HFFc6 (cell line): ENCODE results near the gene C10orf90. TPM values are rescaled to one million over a fixed set of nuclear protein-coding genes. Genes with fewer than 3 reads are reported as not detected.
A peak's percentile ranks its signal among the peaks of the same experiment; 100 is the strongest.

ENCODE experiments used
- DNase-seq: peaks from one replicate; pipeline ENCODE4 v3.0.0-alpha.2; 2018
- H3K27ac Mint-ChIP-seq: 2 replicates; pipeline ENCODE4 v1.8.0; 2020; ENCODE audit warnings: mild to moderate bottlenecking, mixed read lengths
- H3K27me3 Mint-ChIP-seq: 2 replicates; pipeline ENCODE4 v1.8.0; 2021; ENCODE audit warnings: mild to moderate bottlenecking, moderate library complexity, mixed read lengths; ENCODE audit not compliant: insufficient read depth
- H3K36me3 Mint-ChIP-seq: 2 replicates; pipeline ENCODE4 v1.8.0; 2021; ENCODE audit warnings: low read depth, mixed read lengths
- H3K4me1 Mint-ChIP-seq: 2 replicates; pipeline ENCODE4 v1.8.0; 2020; ENCODE audit warnings: low read depth, mixed read lengths
- H3K4me3 Mint-ChIP-seq: 2 replicates; pipeline ENCODE4 v1.8.0; 2020; ENCODE audit warnings: mild to moderate bottlenecking, moderate library complexity, mixed read lengths
- H3K9me3 Mint-ChIP-seq: 2 replicates; pipeline ENCODE4 v1.8.0; 2020; ENCODE audit warnings: mild to moderate bottlenecking, mixed read lengths
- total RNA-seq, 6 experiments: library from RNA; stranded (reverse); fragmentation: NEBNext Ultra II Directional; extraction: Animal tissue kit (Norgen Biotek cat#: 25700); gene quantifications; 2 replicates in 1 of 6; 3 replicates in 5 of 6; pipeline ENCODE4 v1.2.3, GENCODE V29; 2021
- TF ChIP-seq, protein P1 (sequence below): fragments of 200-600 bp; sonication (generic); IDR thresholded peaks from 2 replicates; pipeline ENCODE4 v1.5.0; 2021; ENCODE audit warnings: antibody characterized with exemption, mild to moderate bottlenecking

The C10orf90 gene
- total RNA-seq, 6 experiments from 2014 or later: not detected

DNA sequence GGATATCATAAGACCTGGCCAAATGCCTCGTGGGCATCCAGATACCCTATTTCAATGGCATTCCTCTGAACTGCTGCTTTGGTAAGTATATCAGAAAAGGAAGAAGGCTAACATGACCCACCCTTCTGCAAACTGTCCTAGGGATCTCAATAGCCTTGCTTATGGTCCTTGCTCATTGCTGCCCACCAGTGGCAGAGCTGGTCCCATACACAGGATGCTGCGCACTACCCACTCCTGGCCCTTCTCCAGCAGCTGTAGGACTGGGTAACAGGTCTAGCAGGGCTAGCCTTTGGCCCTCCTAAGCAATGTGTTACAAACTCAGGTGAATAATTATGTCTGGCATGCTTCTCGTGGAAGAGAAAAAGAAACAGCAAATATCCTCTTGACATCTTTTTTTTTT is 72.5 kb downstream of the C10orf90 start:
- H3K4me3 Mint-ChIP-seq: no peak overlapping the region
- no peaks in the 10 kb centered on the region; the same call in 1 of the 2 replicates for H3K9me3 Mint-ChIP-seq
- H3K27me3 Mint-ChIP-seq: no peaks in the 10 kb centered on the region; the same call in 1 of the 2 replicates
- no peaks in the 10 kb centered on the region for H3K36me3 Mint-ChIP-seq
- no peak overlapping the region for H3K27ac Mint-ChIP-seq
- no peaks in the 10 kb centered on the region for H3K4me1 Mint-ChIP-seq
- TF ChIP-seq, protein P1, sequence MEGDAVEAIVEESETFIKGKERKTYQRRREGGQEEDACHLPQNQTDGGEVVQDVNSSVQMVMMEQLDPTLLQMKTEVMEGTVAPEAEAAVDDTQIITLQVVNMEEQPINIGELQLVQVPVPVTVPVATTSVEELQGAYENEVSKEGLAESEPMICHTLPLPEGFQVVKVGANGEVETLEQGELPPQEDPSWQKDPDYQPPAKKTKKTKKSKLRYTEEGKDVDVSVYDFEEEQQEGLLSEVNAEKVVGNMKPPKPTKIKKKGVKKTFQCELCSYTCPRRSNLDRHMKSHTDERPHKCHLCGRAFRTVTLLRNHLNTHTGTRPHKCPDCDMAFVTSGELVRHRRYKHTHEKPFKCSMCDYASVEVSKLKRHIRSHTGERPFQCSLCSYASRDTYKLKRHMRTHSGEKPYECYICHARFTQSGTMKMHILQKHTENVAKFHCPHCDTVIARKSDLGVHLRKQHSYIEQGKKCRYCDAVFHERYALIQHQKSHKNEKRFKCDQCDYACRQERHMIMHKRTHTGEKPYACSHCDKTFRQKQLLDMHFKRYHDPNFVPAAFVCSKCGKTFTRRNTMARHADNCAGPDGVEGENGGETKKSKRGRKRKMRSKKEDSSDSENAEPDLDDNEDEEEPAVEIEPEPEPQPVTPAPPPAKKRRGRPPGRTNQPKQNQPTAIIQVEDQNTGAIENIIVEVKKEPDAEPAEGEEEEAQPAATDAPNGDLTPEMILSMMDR: peak; percentile 71
- peak; percentile 20 for DNase-seq

DNA sequence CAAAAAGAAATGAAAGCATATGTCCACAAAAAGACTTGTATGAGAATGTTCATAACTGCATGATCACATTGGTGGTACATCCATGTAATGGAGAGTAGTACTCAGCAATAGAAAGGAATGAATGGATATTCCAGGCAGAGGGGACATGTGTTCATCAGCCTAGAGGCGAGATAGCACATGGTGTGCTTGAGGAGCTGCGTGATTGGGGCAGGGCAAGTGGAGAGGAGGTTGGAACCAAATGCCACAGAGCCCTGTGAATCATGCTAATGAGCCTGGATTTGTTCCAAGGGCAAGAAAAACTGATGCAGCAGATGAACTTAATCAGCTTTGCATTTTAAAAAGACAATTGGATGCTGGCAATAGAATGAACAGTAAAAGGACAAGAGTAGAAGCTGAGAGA is 73.3 kb downstream of the C10orf90 start:
- H3K36me3 Mint-ChIP-seq: no peaks in the 10 kb centered on the region
- no peaks in the 10 kb centered on the region for H3K9me3 Mint-ChIP-seq
- DNase-seq: no peak
- H3K27me3 Mint-ChIP-seq: no peaks in the 10 kb centered on the region; the same call in 1 of the 2 replicates
- H3K27ac Mint-ChIP-seq: no peak overlapping the region
- TF ChIP-seq, protein P1: no peak
- no peaks in the 10 kb centered on the region for H3K4me1 Mint-ChIP-seq
- no peak overlapping the region for H3K4me3 Mint-ChIP-seq

DNA sequence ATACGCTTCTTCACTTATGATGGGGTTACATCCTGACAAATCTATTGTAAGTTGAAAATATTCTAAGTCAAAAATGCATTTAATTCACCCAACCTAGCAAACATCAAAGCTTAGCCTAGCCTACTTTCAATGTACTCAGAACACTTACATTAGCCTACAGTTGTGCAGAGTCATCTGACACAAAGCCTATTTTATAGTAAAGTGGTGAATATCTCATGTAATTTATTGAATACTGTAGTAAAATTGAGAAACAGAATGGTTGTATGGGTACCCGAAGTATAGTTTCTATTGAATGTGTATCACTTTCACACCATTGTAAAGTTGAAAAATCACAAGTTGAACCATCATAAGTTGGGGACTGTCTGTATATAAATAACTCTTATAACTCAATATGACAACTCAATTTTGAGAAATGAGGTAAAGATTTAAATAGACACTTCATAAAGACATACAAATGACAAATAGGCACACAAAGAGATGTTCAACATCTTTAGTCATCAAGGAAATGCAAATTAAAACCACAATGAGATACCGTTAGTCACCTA is 73.9 kb downstream of the C10orf90 start:
- Mint-ChIP-seq H3K4me1 (no peaks in the 10 kb centered on the region), H3K27me3 (no peaks in the 10 kb centered on the region; the same call in 1 of the 2 replicates), H3K36me3 (no peaks in the 10 kb centered on the region), H3K9me3 (no peaks in the 10 kb centered on the region), H3K4me3 (no peak overlapping the region), H3K27ac (no peak overlapping the region)
- TF ChIP-seq, protein P1: no peak
- DNase-seq: no peak

DNA sequence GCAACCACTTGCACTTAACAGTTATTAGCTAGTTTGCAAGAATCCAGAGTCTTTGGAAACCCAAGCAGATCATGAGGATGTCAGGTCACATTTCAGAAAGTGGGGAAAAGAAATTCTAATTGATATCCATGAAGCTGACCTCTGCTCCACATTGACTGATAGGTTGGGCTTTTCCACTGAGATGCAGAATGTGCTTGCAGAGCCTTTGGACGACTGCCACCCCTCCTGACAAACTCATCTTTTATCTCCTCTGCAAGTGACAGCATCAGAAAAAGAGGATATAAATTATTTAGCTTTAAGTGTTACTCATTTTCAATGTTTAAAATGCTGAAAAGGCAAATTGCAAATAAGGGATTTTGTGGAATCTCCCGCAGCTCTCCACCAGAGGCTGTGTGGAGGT is 75.3 kb downstream of the C10orf90 start:
- no peak overlapping the region for H3K4me3 Mint-ChIP-seq
- no peaks in the 10 kb centered on the region for H3K36me3 Mint-ChIP-seq
- no peaks in the 10 kb centered on the region; the same call in 1 of the 2 replicates for H3K27me3 Mint-ChIP-seq
- H3K4me1 Mint-ChIP-seq: no peaks in the 10 kb centered on the region
- H3K27ac Mint-ChIP-seq: no peak overlapping the region
- TF ChIP-seq, protein P1: no peak
- no peak for DNase-seq
- no peaks in the 10 kb centered on the region for H3K9me3 Mint-ChIP-seq

DNA sequence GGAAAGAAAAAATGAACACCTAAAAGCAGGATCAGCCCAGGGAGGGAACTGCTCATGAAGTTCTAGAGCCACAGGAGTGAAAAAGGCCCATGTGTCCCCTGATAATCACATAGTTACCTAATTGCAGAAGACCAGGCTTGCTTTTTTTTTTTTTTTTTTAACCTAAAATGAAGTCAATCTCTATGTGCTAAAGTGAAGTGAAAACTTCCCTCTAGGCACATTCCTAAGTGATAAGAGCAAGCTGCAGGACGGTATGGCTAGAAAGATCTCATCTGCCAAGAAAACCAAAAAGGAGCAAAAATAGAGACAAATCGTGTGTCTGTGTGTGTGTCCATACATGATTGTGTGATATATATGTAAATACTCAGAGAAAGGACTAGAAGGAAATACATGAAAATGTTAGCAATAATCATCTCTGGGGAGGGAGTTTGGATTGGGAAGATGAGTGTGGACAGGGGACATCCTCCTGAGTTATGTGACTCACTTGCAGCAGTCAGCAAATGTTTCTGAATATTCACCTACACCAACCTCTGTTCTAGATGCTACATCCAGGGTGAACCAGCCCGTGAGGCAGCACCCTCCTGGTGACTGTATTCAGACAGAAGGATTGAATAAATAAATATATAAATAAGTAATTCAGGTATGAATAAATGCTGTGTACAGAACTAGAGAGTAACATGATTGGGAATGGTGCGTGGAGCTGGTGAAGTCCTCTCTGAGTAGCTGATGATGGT is 76.4 kb downstream of the C10orf90 start:
- TF ChIP-seq, protein P1: no peak
- Mint-ChIP-seq H3K27me3 (no peaks in the 10 kb centered on the region; the same call in 1 of the 2 replicates), H3K9me3 (no peaks in the 10 kb centered on the region), H3K4me1 (no peaks in the 10 kb centered on the region), H3K4me3 (no peak overlapping the region), H3K36me3 (no peaks in the 10 kb centered on the region), H3K27ac (no peak overlapping the region)
- no peak for DNase-seq
